Stimulated activated CD4-positive, alpha-beta T cell treated with anti-CD3 and anti-CD28 coated beads, Interleukin-2, amount 100 ng/mL, for 4 hours (primary cell): ENCODE measurements around the gene MS4A6A.
"Not testable (repeated sequence)": the region's sequence is repeated elsewhere in the genome, so short reads cannot be mapped to it uniquely, and the experiment has no call there.

Source experiments
- DNase-seq: peaks from one replicate; pipeline ENCODE4 v3.0.0-alpha.2; 2020; ENCODE audit warnings: low read depth

The MS4A6A gene

GRCh38 chr11:60182541-60183330 is at the start of gene MS4A6A:
TSS of gene MS4A6A (minus strand) at chr11:60183083. CDS start at chr11:60181727, 1,356 bp downstream.
- DNase-seq = no peak

GRCh38 chr11:60230681-60231080 is 47.8 kb upstream of the MS4A6A start:
- no peak for DNase-seq

- no peak for DNase-seq
These were observed 39.3 kb upstream of the MS4A6A start for GRCh38 chr11:60222141-60222540.

GRCh38 chr11:60221692-60222091 is 38.8 kb upstream of the MS4A6A start:
- DNase-seq = no peak

GRCh38 chr11:60221181-60221580 is 38.3 kb upstream of the MS4A6A start:
- DNase-seq = no peak

- no peak for DNase-seq
These were observed 31.5 kb upstream of the MS4A6A start for GRCh38 chr11:60214386-60214785.

GRCh38 chr11:60211206-60211605 is 28.3 kb upstream of the MS4A6A start:
- no peak for DNase-seq

GRCh38 chr11:60209977-60210376 is 27.1 kb upstream of the MS4A6A start:
- DNase-seq = no peak

- no peak for DNase-seq
These were observed 26.1 kb upstream of the MS4A6A start for GRCh38 chr11:60208951-60209350.

- no peak for DNase-seq
These were observed 25.4 kb upstream of the MS4A6A start for GRCh38 chr11:60208146-60208895.

- no peak for DNase-seq
These were observed 23.7 kb upstream of the MS4A6A start for GRCh38 chr11:60206616-60207015.

GRCh38 chr11:60204922-60205321 is 22.0 kb upstream of the MS4A6A start:
- no peak for DNase-seq

GRCh38 chr11:60201334-60201733 is 18.5 kb upstream of the MS4A6A start:
- DNase-seq = not testable (repeated sequence)

GRCh38 chr11:60197442-60197841 is 14.6 kb upstream of the MS4A6A start:
- no peak for DNase-seq

- DNase-seq = no peak
These were observed 13.1 kb upstream of the MS4A6A start for GRCh38 chr11:60195923-60196368.

- no peak for DNase-seq
These were observed 11.6 kb upstream of the MS4A6A start for GRCh38 chr11:60194511-60194910.

GRCh38 chr11:60193687-60194433 is 11.0 kb upstream of the MS4A6A start:
- peak; percentile 28 for DNase-seq

- not testable (repeated sequence) for DNase-seq
These were observed 9.7 kb upstream of the MS4A6A start for GRCh38 chr11:60192564-60192963.

GRCh38 chr11:60188481-60188880 is 5.6 kb upstream of the MS4A6A start:
- not testable (repeated sequence) for DNase-seq

GRCh38 chr11:60186128-60186527 is 3.2 kb upstream of the MS4A6A start:
- not testable (repeated sequence) for DNase-seq

GRCh38 chr11:60185512-60185827 is 2.6 kb upstream of the MS4A6A start:
- not testable (repeated sequence) for DNase-seq

- no peak for DNase-seq
These were observed 2.1 kb upstream of the MS4A6A start for GRCh38 chr11:60184824-60185511.
